GM19372 (cell line): ENCODE measurements around the gene ODAD3.
A peak's percentile ranks its signal among the peaks of the same experiment; 100 is the strongest.
"Not testable (repeated sequence)": the region's sequence is repeated elsewhere in the genome, so short reads cannot be mapped to it uniquely, and the experiment has no call there.

Experiments
- ATAC-seq: cut with Tn5 transposase; IDR thresholded peaks from one replicate; pipeline ENCODE4 v1.9.1; 2021; ENCODE audit warnings: mild to moderate bottlenecking, low read depth, moderate library complexity; ENCODE audit not compliant: unreplicated experiment

Gene ODAD3

DNA sequence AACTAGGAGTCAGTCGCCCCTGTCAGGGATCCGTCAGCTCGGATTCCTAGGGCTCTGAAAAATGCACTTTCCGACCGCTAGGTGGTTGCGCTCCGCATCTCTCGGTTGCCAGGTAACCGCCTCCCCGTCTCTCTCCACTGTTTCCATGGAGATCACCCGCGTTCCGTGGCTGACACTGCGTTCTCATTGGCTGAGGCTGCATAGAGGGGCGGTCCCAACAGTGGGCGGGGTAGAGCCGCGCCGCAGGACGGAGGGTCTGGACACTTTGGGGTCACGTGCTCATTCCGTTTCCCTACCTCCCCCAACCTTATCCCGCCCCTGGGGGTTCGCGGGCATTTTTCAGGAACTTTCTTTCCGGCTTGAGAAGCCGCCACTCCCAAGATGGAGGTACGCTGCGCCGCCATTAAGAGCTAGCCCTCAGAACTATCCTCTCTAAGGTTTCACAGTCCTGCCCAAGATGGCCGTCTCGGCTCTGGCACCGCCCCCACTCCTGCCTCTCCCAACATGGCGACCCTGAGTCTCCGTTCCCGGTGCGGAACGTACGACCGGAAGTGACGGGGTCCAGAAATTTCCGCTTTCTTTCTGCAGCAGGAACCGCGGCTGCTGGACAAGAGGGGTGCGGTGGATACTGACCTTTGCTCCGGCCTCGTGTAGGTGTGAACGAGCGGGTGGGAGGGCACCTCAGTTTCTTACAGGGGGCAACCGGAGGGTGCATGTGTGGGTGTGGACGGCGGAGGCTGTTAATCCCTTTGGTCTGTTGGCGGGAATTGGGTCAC lies at the start of gene ODAD3, which contains the start of gene PRKCSH:
Gene ODAD3, minus strand, starts transcription at position 65 of the 776 bp plus-strand sequence. CDS start 105 bp downstream, outside the sequence.
Gene PRKCSH, plus strand, starts transcription at position 579 of the 776 bp plus-strand sequence. CDS start 483 bp downstream, outside the sequence.
- ATAC-seq, result peak; percentile 86

DNA sequence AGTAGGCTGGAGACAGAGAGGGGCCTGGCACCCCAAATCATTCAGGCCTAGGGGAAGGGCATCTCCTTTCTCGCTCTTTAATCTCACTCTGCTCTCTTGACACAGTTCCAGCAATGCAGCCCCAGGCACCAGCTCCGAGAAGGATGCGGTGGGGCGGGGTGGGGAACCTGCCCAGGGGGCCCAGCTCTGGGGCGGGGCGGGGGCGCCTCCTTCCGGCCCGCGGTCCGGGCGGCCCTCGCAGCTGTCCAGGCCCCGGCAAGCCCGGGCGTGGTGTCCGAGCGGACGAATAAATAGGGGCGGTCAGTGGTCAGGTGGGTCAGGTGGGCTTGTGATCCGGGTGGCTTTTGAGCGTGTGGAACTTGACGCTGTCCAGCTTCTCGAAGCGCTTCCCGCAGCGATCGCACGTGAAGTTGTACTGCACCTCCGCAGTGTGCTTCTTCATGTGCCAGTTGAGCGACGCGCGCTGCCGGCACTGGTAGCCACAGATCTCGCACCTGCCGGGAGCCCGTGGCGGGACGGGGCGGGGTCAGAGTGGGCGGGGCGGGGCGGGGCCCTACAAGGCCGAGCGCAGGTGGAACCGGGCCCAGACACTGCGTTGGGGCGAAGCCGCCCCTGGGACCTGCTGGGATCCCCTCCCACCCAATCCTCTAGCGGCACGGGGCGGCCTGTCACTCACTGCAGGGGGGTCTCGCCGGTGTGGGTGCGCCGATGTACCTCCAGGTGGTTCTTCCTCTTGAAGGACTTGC lies 48.6 kb upstream of the ODAD3 start:
- no peak for ATAC-seq

DNA sequence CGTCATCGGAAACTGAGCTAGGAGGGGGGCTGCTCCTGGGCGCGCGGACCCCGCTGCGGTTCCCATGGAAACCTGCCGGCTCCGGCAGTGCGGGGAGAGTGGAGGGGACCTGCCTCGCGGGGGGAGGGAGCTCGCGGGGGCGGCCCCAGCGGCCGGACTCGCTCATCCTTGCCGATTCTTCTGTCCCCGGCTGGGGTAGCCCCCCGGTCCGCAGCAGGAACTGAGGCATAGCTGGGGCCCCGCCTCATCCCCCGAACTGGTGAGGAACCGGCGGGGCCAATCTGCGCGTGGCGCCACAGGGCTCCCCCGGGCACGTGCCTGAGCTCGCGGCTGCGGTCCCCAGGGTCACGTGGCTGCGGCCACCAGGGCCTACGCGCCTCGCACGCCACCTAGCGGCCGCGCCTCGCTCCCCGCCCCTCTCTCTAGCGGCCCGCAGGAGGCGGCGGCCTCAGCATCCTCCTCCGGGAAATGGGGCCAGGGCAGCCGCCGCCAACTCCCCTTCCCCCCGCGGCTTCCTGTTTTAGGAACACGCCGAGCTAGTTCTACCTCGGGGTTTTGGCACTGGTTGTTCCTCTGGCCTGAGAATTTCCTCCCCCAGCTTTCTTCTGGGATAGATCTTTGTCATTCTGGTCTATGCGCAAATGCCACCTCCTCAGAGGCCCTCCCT lies 47.6 kb upstream of the ODAD3 start:
- ATAC-seq, result peak; percentile 62

DNA sequence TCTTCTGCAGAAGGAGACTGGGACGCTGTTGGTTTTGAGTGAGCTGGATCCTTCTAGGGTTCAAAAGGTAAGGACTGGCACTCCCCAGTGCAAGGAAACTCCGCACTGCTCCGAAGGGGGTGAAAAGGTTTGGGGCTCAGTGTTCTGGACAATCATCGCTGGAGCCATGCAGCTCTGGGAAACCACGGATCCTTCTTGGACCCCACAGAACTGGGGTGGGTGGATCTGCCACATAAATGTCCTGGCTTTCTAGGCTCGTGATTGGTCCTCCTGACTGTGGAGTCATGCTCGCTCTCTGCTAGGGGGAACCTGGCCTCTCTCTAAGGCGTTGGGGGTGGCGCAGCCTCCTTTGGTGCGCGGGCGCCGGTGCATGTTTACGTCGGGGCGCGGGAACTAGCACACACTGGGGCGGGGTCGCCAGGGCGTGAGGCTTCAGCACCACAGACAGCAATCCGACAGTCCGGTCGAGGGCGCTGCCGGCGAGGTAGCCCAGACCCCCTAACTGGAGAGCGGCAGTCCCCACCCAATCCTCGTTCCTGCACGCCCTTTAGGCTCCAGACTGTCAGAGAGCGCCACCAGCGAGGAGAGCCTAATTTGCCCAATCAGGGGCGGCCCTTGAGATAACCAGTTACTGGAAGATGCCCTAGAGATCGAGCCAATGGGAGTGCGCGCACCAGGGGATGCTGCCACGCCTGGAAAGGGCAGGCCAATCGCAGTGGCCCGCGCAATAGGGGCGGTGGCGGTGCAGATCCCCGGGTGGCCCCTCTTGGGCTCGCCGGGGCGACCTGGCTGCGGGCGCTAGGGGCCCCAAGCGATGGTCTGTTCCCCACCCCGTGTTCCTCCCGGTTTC lies 46.8 kb upstream of the ODAD3 start:
- peak; percentile 62 for ATAC-seq

DNA sequence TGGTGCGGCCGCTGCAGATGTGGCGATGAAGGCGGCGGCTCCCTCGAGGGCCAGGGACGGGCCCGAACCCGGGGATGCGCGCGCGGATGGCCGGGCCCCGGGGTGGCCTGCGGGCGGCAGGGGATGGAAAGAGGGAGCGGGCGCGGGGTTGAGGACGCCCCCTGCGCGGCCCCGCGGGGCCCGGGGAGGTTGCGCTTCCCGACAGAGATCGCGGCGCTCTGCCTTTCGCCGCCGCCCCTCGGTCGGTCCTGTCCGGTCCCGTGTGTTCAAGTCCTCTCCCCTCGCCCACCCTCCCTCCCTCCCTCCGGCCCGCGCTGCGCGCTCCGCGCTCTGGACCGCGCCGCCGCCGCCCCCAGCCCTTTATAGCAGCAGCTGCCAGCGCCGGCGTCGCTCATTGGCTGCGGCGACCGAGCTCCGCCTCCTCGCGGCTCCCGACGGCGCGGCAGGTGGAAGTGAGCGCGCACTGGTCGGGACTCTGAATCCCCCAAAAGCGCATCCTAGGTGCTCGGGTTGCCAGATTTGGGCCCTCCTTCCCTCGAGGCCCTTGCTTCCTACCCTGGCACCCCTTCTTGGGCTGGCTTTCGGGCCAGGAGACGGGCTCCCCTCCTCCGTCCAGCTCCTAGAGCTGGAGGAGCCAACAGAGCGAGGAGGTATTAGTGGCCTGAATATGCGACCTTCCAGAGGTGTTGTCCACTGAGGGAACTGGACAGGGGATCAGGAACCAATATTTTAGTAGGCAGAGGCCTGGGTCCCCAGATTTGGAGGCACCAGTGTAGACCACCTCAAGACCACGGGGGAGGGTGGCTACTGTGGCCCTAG lies 46.0 kb upstream of the ODAD3 start, which contains the start of gene ELAVL3:
Gene ELAVL3, minus strand, starts transcription at position 332 of the 819 bp plus-strand sequence. CDS start 438 bp downstream, outside the sequence.
- ATAC-seq, result no peak

DNA sequence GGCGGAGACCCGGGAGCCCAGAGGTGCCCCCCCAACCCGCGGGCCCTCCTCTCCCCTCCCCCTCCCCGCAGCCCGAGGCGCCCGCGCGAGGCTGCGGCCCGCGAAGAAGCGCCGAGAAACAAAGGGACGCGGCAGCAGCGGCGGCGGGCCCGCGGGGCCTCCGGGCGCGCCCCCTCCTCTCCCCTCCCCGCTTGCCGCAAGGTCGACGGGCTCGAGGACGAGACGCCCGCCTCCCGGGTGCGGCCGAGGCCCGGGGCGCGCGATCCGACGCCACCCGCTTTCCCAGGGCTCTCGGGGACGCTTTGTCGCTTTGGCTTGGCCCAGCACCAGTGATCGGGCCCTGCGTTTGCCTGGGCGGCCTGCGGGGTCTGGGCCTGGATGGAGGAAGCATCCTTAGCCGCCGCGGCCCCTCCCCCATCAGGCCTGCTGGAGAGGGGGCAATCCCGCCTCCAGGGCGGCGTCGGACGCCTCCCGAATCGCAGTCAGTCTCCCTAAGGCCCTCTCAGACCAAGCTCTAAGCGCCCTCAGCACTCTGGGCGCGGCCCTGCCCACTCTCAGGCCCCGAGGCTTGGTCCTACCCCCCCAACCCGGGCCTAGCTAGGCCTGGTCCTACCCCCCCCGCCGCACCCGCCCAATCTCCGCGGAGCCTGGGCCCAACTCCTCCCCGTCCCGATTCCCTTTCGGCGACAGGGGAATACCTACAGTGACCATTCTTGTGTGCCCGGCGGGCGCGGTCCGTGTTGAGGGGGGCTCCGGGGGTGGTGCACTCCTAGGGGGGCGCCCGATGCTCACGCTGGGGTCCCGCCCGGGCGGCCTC lies 45.2 kb upstream of the ODAD3 start:
- no peak for ATAC-seq

DNA sequence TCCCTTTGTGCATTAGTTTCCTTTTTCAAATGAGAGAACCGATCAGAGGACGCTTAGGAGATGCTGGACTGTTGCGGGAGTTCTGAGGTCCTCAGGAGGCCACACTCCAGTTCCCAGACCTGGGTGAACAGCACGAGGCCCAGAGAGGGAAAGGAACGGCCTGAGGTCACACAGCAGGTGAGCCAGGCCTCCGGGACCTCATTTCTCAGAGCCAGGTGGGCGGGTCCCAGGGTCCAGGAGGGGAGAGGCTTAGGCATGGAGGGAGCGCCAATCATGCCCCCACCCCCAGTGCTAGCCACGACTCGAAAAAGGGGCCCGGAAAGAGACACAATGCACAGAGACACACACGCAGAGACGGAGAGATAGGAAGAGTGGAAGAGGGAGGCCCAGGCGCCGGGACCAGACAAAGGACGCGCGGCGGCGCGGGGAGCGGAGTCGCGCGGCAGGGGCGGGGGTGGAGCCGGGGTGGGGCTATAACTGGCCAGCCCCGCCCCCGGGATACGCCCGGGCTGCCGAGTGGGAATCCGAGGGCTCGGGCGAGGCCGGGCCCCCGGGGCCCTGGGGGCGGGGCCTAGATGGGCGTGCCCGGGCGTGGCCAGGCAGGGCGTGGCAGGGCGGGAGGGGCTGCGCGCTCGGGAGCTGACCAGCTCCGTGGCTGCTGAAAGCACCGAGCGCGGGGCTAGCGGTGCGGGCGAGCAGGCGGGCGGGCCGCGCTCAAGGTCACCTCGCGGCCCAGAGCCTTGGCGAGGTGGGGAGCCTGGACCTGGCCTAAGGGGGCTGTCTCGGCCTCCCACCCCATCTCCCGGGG lies 44.4 kb upstream of the ODAD3 start:
- no peak for ATAC-seq

DNA sequence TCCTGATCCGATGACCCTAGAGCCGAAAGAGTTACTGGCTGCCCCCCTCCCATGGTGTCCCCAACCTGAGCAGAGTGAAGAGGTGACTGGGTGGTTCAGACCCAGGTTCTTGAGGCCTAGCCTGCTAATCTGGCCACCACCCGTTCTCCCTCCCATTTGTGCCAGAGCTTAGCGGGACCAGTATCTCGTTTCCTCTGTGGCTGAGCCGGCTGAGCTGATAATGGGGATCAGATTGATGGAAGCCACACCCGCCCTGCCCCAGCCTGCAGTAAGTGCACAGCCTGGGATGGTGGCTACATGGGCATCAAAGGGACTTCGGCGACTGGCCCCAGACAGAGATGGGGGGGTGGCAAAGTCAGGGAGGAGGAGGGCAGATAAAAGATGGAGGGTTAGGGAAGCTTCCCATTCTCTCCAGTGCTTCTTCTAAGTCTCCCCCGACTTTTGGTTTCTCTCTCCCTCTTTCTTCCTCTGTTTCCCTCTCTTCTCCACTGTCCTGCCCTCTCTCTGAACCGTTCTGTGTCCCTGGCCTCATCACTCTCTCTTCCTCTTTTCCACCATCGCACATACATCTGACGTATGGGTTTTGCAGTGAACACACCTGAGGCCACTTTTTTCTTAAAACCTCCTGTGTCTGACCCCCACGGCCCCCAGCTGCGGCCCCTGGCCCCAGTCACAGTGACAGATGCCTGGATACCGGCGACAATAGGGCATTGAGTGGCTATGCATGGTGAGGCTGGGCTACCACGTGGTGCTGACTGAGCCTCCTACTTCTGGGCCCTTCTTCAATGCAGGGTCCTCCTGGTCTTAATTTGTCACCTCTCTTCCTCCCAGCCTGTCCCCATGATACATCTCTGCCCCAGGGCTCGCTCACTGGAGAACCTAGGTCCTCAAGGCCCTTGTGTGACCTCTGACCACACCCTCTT lies 43.5 kb upstream of the ODAD3 start:
- no peak for ATAC-seq

DNA sequence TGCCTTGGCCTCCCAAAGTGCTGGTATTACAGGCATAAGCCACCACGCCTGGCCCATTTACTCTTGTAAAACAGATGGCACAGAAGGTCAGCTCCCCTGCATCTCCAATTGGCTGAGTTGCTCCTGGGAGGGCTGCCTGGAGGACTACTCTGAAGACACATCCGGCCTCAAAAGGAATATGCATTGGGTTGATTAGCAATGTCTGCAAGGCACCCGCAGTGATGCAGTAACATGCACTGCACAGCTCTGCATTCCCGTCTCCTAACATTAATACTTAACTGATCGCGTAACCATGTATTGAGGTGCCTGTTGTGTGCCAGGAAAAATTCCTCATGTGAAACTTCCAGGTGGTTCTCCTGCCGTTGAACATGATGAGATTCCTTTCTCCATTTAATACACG lies 40.9 kb upstream of the ODAD3 start:
- no peak for ATAC-seq

DNA sequence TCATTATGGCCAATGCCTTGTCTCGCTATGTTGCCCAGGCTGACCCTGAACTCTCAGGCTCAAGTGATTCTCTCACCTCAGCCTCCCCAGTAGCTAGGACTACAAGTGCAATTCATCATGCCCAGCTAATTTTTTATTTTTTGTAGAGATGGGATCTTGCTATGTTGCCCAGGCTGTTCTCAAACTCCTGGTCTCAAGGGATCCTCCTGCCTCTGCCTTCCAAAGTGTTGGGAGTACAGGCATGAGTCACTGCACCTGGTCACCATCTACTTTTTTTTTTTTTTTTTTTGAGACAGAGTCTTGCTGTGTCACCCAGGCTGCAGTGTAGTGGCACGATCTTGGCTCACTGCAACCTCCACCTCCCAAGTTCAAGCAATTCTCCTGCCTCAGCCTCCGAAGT lies 40.4 kb upstream of the ODAD3 start:
- not testable (repeated sequence) for ATAC-seq

DNA sequence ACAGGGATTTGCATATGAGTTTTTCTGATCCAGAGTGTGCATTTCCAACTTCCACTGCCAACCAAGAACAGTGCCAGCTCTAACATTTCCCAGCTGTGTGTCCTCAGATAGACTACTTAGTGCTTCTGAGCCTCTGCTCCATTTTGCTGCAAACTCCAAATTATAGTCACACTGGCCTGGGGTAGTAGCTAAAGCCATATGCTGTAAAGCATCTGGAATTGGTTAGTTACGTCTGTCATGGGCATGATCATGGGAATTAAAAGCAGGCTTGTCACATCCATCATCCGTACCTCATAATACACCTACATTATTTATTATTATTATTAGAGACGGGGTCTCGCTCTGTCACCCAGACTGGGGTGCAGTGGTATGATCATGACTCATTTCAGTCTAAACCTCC lies 38.8 kb upstream of the ODAD3 start:
- ATAC-seq, result no peak

DNA sequence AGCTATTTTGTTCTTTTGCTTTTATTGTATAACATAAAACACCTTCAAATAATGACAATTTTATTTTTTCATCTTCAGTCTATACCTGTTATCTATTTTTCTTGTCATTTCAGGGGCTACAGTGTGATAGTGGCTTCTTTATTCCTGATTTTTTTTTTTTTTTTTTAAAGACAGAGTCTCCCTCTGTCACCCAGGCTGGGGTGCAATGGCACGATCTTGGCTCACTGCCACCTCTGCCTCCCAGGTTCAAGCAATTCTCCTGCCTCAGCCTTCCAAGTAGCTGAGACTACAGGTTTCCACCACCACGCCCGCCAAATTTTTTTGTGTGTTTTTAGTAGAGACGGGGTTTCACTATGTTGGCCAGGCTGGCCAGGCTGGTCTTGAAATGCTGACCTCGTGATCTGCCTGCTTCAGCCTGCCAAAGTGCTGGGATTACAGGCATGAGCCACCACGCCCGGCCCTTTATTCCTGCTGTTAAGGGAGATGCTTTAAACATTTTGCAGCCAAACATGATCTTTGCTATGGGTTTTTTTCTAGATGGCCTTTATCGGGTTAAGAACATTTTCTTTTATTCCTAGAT lies 33.4 kb upstream of the ODAD3 start:
- not testable (repeated sequence) for ATAC-seq

DNA sequence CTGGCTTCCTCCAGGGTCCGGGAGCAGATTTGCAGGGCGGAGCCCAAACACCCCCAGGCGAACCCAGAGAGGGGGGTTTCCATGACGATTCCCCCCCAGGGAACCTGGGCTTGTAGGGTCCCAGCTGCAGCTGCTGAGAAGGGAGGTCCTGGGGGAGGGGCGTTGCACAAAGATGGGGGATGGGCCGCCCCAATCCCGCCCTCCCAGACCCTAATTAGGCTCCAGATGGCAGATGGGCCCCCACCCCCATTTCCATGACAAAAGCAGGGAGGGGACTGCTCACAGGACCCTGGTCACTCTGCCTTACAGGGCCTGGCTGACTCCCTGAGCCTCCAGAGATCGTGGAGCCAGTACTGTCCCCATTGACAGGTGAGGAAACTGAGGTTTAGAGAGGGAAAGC lies 30.7 kb upstream of the ODAD3 start:
- no peak for ATAC-seq

DNA sequence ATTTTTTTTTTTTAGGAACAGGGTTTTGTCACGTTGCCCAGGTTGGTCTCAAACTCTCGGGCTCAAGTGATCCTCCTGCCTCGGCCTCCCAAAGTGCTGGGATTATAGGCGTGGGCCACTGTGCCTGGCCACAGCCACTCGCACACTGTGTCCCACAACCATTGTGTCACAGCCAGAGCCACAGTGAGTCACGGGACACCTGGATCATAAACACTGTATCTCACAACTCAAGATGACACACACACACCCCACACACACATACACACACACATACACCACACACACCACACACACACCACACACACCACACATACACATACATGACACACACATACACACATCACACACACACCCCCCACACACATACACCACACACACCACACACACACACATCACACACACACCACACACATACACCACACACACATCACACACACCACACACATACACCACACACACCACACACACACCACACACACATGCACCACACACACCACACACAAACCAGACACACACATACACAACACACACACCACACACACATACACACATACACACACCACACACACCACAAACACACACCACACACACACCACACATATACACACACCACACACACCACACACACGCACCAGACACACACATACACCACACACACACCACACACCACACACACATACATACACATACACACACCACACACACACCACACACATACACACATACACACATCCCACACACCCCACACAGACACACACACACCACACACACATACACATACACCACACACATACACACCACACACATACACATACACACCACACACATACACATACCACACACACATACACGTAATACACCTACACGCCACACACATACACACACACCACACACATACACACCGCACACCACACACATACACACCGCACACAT lies 29.7 kb upstream of the ODAD3 start:
- ATAC-seq, result no peak

DNA sequence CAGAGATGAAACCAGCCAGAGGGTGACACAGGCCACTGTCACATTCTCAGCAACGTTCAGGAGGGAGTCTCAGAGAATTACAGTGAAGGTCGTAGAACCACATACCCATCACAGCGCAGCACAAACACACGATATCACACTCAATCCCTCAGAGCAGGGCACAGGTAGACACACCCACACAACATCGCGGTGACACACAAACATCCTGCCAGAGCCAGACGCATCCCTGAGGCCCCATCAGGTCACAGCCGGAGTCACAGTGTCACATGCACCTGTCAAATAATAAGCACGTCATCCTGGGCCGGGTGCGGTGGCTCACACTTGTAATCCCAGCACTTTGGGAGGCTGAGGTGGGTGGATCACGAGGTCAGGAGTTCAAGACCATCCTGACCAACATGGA lies 28.5 kb upstream of the ODAD3 start:
- ATAC-seq, result no peak
